ENCODE results near the gene PLCH1.

- no peak for TF ChIP-seq CTCF (IDR thresholded peaks at IDR 0.05; ENCODE audit: low read depth, low read length)
- TF ChIP-seq EZH2phosphoT487 (IDR thresholded peaks at IDR 0.05; ENCODE audit: low read depth): no peak
These were observed 376.1 kb downstream of the PLCH1 start for GRCh38 chr3:155368786-155369185.
